GM19452 (cell line): ENCODE data around the gene FAM120B.

Source experiments
- ATAC-seq: cut with Tn5 transposase; IDR thresholded peaks from one replicate; pipeline ENCODE4 v1.9.1; 2021; ENCODE audit not compliant: unreplicated experiment

Gene FAM120B

DNA sequence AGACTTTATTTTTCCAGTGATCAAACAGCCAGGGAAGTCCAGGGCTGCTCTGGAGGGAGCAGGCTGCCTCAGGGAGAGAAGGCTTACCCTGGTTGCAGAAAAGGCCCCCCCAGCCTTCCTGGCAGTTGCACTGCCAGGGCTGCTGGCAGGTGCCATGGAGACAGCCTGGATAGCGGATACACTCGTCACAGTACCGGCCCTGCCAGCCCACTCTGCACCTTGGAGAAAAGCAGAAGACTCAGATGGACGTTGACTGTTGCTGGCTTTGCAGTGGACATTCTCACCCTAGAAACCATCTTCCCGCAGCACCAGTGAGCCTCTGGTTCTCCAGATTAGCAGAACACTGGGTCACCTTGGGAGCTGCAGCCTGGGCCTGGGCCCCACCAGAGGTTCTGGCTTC lies 21.1 kb upstream of the FAM120B start:
- no peak for ATAC-seq

DNA sequence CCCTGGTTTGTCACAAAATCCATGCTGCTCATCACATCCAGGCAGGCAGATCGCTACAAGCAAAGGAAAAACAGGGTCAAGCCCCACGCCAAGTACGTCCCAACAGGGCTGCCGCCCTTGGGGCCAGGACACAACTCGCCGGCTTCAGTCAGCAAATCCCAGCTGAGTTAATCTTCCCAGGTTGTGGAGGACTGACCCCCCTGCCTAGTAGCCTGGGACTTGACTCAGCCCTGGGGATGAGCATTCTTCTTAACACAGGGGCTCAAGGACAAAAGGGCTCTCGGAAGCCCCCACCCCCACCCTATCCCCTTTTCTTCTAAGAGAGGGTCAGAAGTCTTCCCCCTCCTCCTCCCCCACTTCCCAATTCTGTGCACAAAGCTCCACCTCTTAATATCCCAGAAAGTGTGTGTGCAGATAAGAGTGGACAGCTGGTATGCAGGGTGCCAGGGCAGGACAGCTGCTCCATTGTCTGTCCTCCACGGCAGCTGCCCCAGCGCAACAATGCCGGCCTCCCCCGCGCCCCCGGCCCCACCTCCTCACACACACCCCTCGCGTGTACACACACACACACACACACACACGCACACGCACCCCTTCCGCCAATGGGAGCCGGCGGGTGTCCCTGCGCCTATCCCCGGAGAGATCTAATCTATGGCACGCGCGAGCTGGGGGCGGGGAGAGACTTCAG lies 20.2 kb upstream of the FAM120B start:
- no peak for ATAC-seq

DNA sequence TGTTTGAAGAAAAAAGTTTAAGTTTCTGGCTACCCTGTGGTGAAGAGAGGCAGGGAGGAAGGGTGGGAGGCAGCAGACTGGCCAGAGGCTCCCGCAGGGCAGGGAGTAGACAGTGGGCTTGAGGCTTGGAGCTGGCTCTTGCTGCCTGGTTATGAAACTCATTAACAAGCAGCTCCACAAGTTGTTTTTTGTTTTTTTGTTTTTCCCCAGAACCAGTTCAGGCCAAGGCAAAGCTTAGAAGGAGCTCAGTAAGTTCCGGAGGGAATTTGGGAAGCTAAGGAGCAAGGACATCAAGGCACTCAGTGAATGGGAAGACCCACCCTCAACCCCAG lies 19.7 kb upstream of the FAM120B start:
- ATAC-seq = no peak

DNA sequence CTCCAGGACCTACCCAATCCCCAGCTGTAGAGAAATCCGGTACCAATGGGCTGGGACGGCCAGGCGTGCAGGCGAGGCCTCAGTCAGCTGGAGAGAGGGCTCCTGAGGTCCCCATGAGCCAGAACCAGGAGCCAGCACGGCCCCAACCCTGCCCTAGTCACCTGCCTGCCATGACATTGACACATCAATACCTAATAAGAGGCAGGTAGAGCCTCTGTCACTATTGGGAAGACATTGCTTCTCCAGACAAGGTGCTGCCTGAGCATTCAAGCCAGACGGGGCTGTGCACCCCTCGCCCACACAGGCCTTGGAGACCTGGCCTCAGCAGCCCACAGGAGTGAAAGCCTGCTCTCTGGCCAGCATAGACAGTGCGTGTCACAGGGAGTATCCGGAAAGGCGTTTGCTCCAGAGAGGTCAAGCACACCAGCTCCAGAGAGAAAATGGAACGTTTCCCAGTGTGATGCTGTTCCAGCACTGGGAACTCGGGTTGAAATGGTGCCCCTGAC lies 19.1 kb upstream of the FAM120B start:
- no peak for ATAC-seq

DNA sequence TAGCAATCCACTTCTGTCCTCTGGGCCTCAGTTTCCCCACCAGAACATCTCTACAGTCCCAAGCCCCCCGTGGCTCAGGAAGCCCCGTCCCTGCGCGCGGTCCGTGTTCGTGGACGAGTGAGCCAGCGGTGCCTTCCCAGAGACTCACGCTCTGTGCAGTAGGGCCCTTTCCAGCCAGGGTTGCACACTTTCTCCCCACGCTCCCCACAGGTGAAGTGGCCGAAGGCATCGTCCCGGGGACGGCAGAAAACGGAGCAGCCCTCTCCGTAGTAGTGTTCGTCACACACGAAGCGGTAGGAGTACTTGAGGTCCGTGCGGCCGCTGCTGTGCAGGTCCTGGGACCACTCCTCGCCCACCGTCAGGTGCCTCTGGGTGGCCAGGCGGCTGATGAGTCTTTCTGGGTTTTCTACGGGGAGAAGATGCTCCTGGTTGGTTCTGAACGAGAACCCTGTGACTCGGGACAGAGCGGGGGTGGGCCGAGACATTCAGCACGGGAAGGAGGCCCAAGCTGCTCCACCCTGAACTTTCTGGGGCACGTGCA lies 18.4 kb upstream of the FAM120B start:
- ATAC-seq = no peak

DNA sequence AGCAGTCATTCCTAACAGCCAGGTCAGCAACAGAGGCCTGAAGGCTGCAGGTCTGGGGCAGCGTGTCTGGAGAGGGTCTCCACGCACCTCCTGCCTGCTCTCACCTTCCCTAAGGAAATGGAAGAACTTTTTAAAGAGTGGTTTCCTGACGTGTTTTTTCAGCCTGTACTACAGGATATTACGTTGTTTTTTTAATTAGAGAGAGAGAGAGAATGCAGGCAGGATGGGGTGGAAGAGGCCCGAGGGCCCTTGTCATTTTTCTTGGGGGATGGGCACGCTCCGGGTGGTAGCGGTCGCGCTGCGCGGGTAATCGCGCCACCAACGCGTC lies 17.7 kb upstream of the FAM120B start:
- ATAC-seq = no peak

DNA sequence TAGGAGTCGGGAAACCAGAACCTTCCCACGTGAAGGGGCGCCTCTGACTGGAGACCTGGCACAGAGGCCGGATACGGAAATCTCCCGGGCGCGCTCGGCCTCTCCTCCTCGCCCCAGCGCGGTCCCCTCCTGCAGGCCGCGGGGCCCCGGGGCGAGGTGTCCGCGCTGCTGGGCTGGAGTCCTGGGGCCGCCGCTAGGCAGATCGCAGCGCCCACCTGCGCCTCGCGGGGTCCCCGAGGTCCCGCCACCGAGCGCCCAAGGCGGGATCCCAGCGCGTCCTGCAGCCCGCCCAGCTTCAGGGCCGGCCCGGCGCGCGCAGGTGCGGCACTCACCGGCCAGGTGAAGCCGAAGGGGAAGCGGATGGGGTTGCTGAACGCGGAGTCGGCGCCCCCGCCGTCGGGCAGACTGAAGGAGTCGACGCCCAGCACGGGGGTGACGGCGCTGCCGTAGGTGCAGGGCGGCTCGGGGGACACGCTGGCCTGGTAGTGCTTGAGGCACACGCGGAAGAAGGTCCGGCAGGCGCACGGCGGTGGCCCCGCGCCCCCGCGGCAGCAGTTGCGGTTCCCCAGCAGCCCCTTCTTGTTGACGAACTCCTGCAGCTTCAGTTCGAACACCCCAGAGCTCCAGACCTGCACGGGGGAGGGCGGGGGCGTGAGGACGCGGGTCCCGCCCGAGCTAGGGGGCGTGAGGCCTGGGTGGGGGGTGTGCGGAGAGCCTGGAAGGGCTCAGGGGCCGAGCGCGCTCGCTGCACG lies 17.2 kb upstream of the FAM120B start:
- ATAC-seq = no peak

DNA sequence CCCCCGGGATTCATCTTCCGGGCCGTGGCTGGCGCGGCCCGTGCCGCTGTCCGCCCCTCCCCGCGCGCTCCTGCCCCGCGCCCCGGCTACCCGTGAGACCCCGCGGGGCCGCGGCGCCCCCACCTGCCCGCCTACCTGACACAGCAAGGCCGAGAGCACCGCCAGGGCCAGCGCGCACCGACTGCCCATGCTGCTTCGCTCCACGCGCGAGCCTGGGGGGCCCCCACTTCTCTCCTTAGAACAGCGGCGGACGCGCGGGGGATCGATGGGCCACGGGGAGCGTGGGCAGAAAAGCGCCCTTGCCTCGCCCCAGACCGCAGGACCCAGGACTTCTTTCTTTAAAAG lies 16.6 kb upstream of the FAM120B start:
- no peak for ATAC-seq

DNA sequence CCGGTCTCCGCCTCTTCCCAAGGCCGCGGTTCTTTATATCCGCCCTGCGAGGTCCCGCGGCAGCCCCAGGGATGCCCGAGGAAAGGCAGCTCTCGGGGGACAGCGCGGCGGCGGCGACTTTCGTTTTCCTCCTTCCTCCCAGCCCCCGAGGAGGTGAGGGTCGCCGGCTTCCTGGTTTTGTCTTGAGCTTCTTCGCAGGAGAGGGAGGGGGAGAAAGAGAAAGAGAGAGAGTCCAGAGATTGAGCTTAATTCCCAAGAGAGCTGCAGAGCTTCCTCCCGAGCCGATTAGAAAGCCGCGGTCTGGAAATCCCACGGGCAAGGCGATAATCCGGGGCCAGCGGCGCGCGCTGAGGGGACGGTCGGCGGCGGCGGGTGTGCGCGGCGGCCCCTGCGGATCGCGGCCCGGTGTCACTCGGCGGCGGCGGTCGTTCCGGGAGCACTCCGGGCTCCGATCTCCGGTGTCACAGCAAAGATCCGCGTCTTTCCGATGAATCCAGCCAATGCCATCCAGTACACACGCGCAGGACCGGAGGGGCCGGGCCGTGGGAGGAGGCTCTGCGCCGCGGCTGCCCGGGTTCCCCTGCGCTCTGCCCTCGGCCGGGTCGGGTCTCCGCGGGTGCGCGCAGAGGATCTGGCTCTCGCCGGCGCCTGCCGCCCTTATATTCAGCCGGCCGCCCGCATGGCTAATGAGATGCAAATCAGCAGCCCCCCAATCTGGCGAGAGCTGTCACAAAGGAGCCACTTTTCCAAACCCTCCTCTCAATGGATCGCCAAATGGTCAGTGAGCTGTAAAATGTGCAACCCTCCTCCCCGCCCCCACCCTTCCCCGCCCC lies 16.0 kb upstream of the FAM120B start, which contains the start of gene DLL1:
Gene DLL1 (minus strand): TSS at position 783 of the 833 bp plus-strand sequence. CDS start 939 bp downstream, outside the sequence.
- no peak for ATAC-seq

DNA sequence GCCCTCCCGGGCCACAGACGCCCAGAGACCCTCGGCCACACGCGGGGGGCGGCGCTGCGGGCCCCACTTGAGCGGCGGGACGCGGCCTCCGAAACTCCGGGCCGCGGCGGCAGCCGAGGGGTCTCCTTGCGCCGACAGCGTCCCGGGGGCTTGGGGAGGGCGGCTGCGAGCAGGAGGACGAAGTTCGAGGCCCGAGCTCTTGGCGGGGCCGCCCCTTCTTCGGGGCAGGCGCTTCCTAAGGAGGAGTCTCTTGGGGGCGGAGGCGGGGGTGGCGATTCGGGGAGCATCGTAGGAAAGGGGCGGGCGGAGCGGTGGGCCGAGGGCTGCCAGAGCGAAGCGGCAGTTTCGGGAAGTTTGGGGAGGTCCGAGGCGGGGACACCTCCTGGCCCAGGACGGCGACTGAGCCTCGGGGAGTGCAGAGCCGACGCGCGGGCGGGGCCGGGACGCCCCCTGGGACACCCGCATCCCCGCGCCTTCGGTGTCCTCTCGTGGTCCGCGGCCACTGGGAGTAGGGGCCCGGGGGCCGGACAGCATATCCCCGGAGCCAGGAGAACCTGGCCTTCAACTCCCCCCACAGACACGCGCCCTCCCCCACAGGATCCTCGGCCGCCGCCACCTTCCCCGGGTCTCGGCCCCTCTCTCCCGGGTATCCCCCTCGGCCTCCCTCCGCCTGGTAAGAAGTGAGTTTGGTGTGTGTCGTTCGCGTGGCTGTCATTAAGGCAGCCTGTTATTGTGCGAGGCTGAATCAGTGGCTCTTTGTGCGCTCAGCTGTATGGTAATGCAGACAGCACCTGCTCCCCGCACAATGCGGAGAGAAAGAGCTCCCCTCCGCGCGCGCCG lies 15.1 kb upstream of the FAM120B start:
- ATAC-seq = no peak

DNA sequence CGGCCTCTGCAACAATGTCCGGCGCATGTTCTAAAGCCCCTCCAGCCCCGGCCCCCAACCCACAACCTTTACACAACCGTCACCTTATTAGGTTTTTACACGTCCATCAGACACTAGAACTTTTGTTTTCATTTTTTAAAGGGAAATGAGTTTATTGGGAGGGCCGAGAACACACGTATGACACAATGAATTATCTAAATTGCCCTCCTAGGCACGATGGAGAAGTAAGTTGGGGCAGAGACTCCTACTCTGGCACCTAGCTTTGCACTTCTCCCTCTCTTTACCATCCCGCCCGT lies 14.5 kb upstream of the FAM120B start:
- ATAC-seq = no peak

DNA sequence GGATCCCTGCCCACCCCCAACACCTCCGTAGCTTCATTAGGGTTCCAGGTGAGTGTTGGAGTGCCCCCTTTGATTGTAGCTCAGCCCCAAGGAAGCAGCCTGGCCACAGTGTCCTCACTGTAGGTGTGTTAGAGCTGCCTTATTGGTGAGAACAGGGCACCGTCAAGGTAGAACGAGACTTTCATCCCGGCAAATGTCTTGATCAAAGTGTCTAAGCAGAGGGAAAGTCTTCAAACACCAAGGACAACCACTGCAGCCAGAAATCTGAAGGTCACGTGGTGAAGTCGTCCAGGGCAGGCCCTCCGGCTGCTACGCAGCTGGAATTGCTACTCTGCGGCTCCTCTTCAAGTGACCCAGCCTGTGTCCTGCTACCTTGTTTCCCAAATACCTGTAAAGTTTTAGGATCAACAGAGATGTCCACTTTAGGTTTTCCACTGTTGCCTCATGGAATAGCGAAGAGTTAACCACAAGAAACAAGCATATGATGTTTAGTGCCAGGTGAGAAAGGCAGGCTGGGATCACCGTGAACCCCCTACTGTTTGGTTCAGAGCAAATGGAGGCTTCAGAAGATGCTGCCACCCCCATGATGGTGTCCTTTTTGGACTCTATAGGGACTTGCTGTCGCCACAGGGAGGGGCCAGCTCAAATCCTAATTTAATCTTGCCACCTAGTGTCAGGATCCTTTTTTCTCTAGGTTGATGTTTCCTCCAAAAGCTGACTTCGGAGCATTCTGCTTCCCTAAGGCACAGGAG lies 14.0 kb upstream of the FAM120B start:
- no peak for ATAC-seq

DNA sequence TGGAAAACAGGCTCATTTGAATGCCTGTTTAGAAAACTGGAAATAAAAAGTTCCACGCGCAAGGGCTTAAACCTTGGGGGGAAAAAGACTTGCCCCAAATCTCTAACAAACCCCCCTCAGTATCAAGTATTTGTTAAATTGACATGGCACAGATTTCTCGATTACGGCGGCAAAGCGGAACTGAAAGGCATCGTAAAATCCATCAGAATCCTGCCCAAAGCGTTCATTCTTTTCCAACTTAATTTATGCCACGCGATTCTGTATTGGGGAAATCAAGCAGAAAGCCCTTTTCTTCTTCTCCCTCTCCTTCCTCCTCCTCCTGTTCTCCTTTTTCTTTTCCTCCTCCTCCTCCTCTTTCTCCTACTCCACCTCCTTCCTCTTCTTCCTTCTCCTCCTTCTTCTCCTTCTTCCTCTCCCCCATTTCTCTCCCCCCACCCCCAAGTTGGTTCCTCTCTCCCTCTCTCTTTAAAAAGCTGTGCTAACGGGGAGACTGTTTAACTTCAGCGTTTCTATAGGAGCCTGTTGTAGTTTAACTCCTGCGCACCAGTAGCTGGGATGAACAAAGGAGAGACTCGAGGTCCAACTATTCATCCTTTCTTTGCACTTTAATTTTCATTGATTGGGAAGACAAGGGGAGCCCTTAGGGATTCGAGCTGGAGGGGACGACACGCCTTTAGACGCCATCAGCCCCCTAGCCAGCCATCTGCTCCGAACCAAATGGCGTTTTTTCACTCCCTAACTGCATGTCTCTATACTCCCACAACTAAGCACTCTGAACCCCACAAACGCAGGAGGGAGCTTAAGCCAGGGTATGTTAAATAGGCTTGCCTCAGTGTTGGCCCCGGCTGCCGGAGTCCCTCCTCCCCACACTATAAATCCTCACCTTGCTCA lies 13.0 kb upstream of the FAM120B start:
- ATAC-seq = no peak

DNA sequence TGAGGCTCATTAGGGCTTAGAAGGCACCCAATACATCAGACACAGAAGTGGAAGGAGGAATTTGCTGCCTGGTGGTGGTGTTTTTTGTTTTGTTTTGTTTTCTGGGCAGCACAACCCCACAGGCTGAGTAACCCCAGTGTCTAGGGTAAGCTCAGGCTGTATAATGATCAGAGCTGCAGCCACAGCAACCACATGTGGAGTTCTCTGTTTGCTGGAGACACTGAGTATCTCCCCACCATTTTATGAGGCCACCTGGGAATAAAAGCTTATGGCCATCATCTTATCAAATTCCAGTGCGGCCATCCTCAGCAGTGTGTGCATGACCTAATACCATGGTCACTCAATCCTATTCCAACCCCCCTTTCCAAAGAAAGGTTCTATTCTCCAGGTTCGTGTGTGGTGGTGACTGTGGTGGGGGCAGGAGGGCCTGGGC lies 12.2 kb upstream of the FAM120B start:
- ATAC-seq = no peak

DNA sequence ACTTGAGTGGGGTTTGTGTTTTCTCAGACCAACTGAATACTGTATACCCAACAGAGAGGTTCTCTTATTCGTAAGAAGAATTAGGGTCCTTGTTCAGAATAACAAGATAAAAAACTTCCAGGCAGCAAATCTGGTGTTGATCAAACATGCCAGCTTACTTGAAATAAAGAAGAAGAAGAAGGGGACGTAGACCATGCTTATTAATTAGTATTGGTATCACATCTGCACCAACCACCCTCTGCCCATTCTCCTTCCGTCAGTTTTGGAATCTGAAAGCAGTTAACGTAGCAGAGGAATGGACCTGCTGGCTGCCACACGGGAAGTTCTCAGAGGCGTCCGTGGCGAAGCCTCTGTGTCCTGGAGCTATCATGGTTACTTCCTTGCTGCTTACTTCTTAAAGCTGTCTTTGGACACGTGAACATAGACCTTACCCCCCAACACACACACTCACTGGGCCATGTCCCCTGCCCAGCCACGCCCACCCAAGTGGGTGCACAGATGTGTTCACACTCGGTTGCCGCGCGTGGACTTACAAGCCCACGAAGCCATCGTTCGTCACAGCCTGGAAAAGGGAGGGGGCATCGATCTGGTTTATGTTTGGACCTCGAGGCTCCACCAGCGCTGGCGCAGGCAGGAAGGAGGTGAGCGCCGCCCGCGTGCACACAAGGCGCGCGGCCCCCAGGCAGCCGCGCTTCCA lies 11.6 kb upstream of the FAM120B start:
- no peak for ATAC-seq

DNA sequence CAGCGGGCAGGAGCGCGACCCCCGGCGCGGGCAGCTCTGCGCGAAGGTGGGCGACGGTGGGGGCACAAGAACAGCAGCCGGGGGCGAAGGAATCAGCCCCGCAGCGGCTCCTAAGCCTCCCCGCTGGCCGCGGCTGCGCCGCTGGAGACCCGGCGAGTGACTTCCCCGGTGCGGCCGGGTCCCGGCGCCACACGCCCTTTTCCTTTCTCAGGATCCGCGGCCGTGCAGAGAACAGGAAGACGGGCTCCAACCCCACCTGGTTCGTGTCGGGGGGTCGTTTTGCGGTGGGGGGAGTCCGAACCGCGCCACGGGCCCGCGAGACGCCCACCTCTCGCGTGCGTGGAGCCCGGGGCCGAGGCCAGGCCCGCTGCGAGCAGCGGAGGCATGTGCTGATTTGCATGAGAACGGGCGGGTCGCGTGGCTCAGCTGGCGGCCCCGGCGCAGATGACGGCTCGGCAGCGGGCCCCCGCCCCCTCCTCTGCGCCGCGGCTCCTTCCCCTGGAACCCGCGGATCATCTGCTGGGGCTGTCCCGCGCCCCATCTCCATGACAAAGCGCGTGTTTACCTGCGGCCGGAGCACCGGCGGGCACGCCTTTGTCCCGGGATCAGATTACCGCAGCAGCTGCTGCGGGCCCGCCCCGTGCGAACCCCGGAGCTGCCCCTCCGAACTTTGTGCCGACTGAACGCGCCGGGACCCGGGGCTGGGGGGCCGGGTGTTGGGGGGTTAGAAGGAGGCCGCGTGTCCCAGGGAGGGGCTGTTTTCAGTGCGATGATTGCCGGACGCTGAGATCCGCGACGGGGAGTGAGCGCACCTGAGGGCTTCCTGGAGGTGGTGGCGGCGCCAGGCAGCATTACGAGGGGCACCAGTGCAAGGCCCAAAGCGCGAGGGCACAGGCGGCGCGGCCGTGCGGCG lies 10.8 kb upstream of the FAM120B start:
- peak; percentile 62 for ATAC-seq

DNA sequence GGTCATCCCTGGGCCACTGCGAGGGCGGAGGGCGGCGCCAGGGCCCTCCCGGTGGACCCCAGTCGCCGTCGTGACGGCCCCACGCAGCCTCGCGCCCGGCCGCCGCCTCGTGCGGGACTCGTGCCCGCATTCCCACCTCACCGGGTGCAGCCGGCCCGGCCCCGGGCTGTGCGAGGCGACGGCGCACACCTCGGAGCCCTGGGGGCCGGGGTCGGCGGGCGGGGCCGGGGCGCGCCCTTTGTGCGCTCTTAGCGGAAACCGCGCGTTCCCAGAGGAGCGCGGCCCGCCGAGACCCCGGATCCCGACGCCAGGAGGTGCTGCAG lies 10.2 kb upstream of the FAM120B start:
- no peak for ATAC-seq
